ENCODE results near the gene WIPF1.

WIPF1 gene

DNA sequence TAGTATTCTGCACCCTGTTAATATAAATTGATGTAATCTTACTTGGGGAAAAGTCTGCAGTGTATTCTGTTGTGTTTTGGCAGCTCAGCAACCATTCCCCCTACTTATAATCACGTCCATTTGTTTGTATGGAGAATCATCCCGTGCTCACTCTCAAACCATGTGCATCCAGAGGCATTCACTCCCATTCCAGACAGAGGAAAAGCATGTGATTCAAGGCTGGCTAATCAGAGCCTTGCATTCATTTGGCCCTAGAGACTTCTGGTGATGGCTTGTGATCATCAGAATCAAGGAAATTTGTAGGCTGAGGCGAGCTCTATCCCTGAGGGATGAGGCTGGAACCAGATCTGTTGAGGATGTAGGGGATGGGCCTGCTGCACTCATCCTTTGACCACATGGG is 5.1 kb upstream of the WIPF1 start:
- H3K4me1 ChIP-seq = peaks cover 6% of the 10 kb centered on the region

DNA sequence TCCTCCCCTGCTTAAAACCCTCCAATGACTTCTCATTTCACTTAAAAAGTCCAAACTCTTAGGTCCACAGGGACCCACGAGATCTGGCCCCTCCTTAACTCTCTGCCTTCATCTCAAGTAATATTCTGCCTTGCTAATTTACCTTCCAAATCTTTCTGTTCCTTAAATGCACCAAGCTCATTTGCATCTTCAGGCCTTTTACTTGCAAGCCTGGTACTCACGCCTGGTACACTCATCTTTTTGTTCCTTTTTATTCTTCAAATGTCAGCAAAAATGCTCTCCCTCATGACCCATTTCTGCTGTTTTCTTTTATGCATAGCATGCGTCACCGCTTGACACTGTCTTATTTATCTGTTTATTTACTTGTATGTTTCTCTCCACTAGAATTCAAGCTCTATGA is 2.7 kb upstream of the WIPF1 start:
- Histone ChIP-seq H3K4me3 (ENCODE audit: low read depth, low read length) (no peak overlapping the region), H3K9me3 (ENCODE audit: control insufficient read depth, low read length) (no peaks in the 10 kb centered on the region), H3K4me2 (ENCODE audit: low read length) (no peak overlapping the region), H3K79me2 (peaks cover 30% of the 10 kb centered on the region), H3K27me3 (ENCODE audit: control insufficient read depth, insufficient read depth, low read length) (no peaks in the 10 kb centered on the region), H3K27ac (no peak overlapping the region), H2AFZ (no peak overlapping the region), H3K9ac (no peak overlapping the region), H3K36me3 (ENCODE audit: control insufficient read depth, insufficient read depth, low read length) (no peaks in the 10 kb centered on the region), H3K4me1 (peaks cover 7% of the 10 kb centered on the region)
- TF ChIP-seq, protein P1, sequence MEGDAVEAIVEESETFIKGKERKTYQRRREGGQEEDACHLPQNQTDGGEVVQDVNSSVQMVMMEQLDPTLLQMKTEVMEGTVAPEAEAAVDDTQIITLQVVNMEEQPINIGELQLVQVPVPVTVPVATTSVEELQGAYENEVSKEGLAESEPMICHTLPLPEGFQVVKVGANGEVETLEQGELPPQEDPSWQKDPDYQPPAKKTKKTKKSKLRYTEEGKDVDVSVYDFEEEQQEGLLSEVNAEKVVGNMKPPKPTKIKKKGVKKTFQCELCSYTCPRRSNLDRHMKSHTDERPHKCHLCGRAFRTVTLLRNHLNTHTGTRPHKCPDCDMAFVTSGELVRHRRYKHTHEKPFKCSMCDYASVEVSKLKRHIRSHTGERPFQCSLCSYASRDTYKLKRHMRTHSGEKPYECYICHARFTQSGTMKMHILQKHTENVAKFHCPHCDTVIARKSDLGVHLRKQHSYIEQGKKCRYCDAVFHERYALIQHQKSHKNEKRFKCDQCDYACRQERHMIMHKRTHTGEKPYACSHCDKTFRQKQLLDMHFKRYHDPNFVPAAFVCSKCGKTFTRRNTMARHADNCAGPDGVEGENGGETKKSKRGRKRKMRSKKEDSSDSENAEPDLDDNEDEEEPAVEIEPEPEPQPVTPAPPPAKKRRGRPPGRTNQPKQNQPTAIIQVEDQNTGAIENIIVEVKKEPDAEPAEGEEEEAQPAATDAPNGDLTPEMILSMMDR (IDR thresholded peaks at IDR 0.05) = no peak

More for the DNA sequence above, 5.1 kb upstream of the WIPF1 start:
- peaks cover 27% of the 10 kb centered on the region for H3K79me2 ChIP-seq
- H3K27me3 ChIP-seq (ENCODE audit: control insufficient read depth, insufficient read depth, low read length) = no peaks in the 10 kb centered on the region
- H3K4me3 ChIP-seq (ENCODE audit: low read depth, low read length) = no peak overlapping the region
- no peak overlapping the region for H3K27ac ChIP-seq
- H3K4me2 ChIP-seq (ENCODE audit: low read length) = no peak overlapping the region
- no peaks in the 10 kb centered on the region for H3K36me3 ChIP-seq (ENCODE audit: control insufficient read depth, insufficient read depth, low read length)
- H3K9ac ChIP-seq = no peak overlapping the region
- TF ChIP-seq, protein P1 (IDR thresholded peaks at IDR 0.05) = no peak
- no peaks in the 10 kb centered on the region for H3K9me3 ChIP-seq (ENCODE audit: control insufficient read depth, low read length)
- no peak overlapping the region for H2AFZ ChIP-seq

DNA sequence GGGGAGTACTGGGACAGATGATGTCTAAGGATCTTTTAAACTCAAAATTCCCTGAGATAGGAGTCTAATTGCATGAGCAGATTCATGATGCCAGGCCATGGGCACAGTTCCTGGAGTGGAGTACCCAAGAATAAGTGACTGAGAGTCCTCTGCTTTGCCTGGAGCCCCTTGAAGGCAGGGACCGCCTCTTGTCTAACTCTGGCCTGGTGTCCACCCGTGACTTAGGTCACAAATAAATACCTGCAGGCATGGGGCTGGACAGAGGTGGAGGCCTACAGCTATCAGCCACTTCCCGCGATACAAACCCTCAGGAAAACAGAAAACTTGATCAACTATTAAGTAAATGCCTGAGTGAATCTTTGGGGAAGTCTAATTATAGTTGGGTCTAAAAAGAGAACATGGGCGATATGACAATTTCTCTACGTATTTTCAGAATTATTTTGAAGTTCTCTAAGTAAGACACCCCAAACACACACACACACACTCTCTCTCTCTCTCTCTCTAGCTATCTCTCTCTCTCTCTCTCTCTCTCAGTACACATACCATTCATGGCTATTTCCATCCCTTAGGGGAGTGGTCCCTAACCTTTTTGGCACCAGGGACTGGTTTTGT is 1.8 kb upstream of the WIPF1 start:
- Histone ChIP-seq H3K9me3 (ENCODE audit: control insufficient read depth, low read length) (no peaks in the 10 kb centered on the region), H2AFZ (no peak overlapping the region), H3K9ac (no peak overlapping the region), H3K36me3 (ENCODE audit: control insufficient read depth, insufficient read depth, low read length) (no peaks in the 10 kb centered on the region), H3K27ac (no peak overlapping the region), H3K27me3 (ENCODE audit: control insufficient read depth, insufficient read depth, low read length) (no peaks in the 10 kb centered on the region), H3K79me2 (peaks cover 26% of the 10 kb centered on the region), H3K4me2 (ENCODE audit: low read length) (no peak overlapping the region), H3K4me1 (peaks cover 7% of the 10 kb centered on the region), H3K4me3 (ENCODE audit: low read depth, low read length) (no peak overlapping the region)
- TF ChIP-seq, protein P1 (IDR thresholded peaks at IDR 0.05) = no peak

DNA sequence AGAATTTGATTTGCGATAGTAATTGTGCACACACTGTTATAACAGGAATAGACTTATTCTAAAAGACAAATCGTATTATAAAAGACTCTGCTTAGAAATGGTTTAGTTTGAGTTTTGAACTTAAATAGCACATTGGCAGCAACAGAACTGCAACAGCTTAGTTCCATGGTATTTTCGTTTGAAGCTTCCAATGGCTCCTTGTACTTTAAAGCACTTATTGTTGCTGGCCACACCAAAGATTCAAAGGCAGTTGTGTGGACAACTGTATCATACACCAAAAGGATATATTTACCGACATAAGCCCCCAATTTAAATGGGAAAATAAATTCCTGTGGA is 627 bp downstream of the WIPF1 start:
- Histone ChIP-seq H3K4me1 (peaks cover 9% of the 10 kb centered on the region), H3K4me2 (ENCODE audit: low read length) (no peak overlapping the region)

More for the DNA sequence above, 627 bp downstream of the WIPF1 start:
- H3K27ac ChIP-seq = peak overlapping the region; percentile 18
- TF ChIP-seq, protein P1 (IDR thresholded peaks at IDR 0.05) = no peak
- H3K9ac ChIP-seq = no peak overlapping the region
- H3K27me3 ChIP-seq (ENCODE audit: control insufficient read depth, insufficient read depth, low read length) = no peaks in the 10 kb centered on the region
- no peak overlapping the region for H2AFZ ChIP-seq
- H3K4me3 ChIP-seq (ENCODE audit: low read depth, low read length) = no peak overlapping the region
- H3K36me3 ChIP-seq (ENCODE audit: control insufficient read depth, insufficient read depth, low read length) = no peaks in the 10 kb centered on the region
- H3K9me3 ChIP-seq (ENCODE audit: control insufficient read depth, low read length) = no peaks in the 10 kb centered on the region
- peaks cover 30% of the 10 kb centered on the region for H3K79me2 ChIP-seq
